Rectal smooth muscle tissue (tissue), 1 donor: ENCODE results near the gene LSAMP.

Source experiments
- H3K27ac ChIP-seq: one replicate; pipeline ENCODE4 v1.7.0; 2013; ENCODE audit warnings: low read depth, low read length, inconsistent platforms
- H3K27me3 ChIP-seq: one replicate; pipeline ENCODE4 v1.7.0; 2013; ENCODE audit warnings: low read length; ENCODE audit not compliant: control insufficient read depth, insufficient read depth
- H3K36me3 ChIP-seq: one replicate; pipeline ENCODE4 v1.7.0; 2013; ENCODE audit warnings: low read length; ENCODE audit not compliant: control insufficient read depth, insufficient read depth
- H3K4me1 ChIP-seq: one replicate; pipeline ENCODE4 v1.7.0; 2013; ENCODE audit warnings: low read length; ENCODE audit not compliant: control insufficient read depth, insufficient read depth
- H3K4me3 ChIP-seq: one replicate; pipeline ENCODE4 v1.7.0; 2013; ENCODE audit warnings: low read length
- H3K9ac ChIP-seq: one replicate; pipeline ENCODE4 v1.7.0; 2013; ENCODE audit warnings: low read length

Gene LSAMP

DNA sequence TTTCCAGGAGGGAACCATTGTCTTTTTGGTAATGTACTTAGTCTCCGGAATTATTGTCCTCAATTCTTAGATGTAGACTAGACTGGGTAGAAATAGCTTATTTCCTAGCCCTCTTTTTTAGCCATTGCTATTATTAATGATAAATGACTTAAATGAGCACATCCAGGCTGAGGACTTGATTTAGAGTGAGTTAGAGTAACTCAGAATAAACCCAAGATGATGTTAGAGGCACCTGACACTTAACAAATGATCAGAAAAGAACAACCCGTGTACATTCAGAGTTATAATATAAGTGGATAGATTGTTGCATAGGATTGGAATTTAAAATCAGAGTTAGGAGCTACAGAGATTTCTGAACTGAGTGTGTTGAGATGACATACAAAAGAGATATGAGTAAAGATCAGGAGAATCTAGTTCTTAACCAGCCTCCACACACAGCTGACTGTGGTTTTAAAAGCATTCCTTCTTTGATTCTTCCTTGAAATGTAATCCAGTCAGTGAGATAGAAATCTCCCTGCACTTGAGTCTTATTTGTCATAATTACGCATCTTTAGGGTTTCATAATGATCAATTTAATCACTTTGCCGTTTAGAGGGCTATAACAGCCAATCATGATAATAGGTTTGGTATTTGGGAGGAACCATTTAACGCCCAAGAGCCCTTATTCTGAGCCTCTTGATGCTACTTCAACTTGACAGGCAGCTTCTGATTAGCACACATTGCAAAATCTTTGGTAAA, 455.4 kb downstream of the LSAMP start:
- H3K36me3 ChIP-seq = no peaks in the 10 kb centered on the region
- no peak overlapping the region for H3K9ac ChIP-seq
- H3K27ac ChIP-seq = no peak overlapping the region
- H3K27me3 ChIP-seq = no peaks in the 10 kb centered on the region
- no peaks in the 10 kb centered on the region for H3K4me1 ChIP-seq
- H3K4me3 ChIP-seq = no peak overlapping the region

- H3K4me1 ChIP-seq = no peaks in the 10 kb centered on the region
- no peak overlapping the region for H3K9ac ChIP-seq
- H3K4me3 ChIP-seq = no peak overlapping the region
- H3K27me3 ChIP-seq = no peaks in the 10 kb centered on the region
- no peak overlapping the region for H3K27ac ChIP-seq
- no peaks in the 10 kb centered on the region for H3K36me3 ChIP-seq
Observed at GRCh38 chr3:115986555-115987207, 458.6 kb downstream of the LSAMP start.

GRCh38 chr3:115982629-115983028, 462.7 kb downstream of the LSAMP start:
- Histone ChIP-seq H3K36me3 (no peaks in the 10 kb centered on the region), H3K27ac (no peak overlapping the region), H3K4me3 (no peak overlapping the region), H3K4me1 (no peaks in the 10 kb centered on the region), H3K27me3 (no peaks in the 10 kb centered on the region), H3K9ac (no peak overlapping the region)

GRCh38 chr3:115982108-115982507, 463.2 kb downstream of the LSAMP start:
- no peaks in the 10 kb centered on the region for H3K4me1 ChIP-seq
- no peaks in the 10 kb centered on the region for H3K36me3 ChIP-seq

DNA sequence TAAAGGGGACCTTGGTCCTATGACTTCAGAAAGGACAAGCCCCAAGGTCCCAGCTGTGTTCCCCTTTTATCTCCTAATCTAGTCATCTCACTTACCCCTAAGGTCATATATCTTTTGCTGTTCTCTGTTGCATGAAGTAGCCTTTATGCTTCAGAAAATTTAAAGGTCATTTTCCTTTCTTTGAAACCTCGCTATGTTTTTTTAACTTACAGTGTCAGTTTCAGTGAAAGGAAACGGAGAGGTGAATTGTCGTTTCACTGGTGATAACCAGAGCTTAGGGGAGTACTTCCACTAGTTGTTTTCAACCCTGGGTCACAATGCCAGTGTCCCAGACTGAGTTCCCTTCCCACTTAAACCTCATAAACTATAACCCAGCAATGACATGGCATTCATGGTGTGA, 464.6 kb downstream of the LSAMP start:
- no peaks in the 10 kb centered on the region for H3K4me1 ChIP-seq
- no peak overlapping the region for H3K4me3 ChIP-seq
- H3K36me3 ChIP-seq = no peaks in the 10 kb centered on the region
- no peaks in the 10 kb centered on the region for H3K27me3 ChIP-seq
- H3K27ac ChIP-seq = no peak overlapping the region
- H3K9ac ChIP-seq = no peak overlapping the region

More at GRCh38 chr3:115982108-115982507, 463.2 kb downstream of the LSAMP start:
- H3K27ac ChIP-seq = no peak overlapping the region
- H3K4me3 ChIP-seq = no peak overlapping the region
- no peak overlapping the region for H3K9ac ChIP-seq
- no peaks in the 10 kb centered on the region for H3K27me3 ChIP-seq

DNA sequence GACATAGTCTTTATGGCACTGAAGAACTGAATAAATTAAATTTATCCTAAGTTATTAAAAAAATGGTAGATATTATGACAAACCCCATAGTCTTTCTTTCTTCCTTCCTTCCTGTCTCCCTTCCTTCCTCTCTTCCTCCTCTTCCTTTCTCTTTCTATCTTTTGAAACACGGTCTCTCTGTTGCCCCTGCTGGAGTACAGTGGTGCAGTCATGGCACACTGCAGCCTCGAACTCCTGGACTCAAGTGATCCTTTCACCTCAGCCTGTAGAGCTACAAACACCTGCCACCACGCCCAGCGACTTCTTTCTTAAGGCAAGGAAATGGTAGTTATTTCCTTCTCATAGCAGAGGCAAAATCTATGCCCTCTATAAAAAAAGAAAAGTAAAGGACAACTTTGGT, 467.4 kb downstream of the LSAMP start:
- Histone ChIP-seq H3K27me3 (no peaks in the 10 kb centered on the region), H3K36me3 (no peaks in the 10 kb centered on the region), H3K4me3 (no peak overlapping the region), H3K4me1 (no peaks in the 10 kb centered on the region), H3K27ac (no peak overlapping the region), H3K9ac (no peak overlapping the region)

- Histone ChIP-seq H3K9ac (no peak overlapping the region), H3K27me3 (no peaks in the 10 kb centered on the region), H3K27ac (no peak overlapping the region), H3K4me3 (no peak overlapping the region), H3K4me1 (no peaks in the 10 kb centered on the region), H3K36me3 (no peaks in the 10 kb centered on the region)
Observed at GRCh38 chr3:115975796-115976195, 469.5 kb downstream of the LSAMP start.

GRCh38 chr3:115975353-115975752, 469.9 kb downstream of the LSAMP start:
- Histone ChIP-seq H3K9ac (no peak overlapping the region), H3K36me3 (no peaks in the 10 kb centered on the region), H3K27ac (no peak overlapping the region), H3K4me1 (no peaks in the 10 kb centered on the region), H3K4me3 (no peak overlapping the region), H3K27me3 (no peaks in the 10 kb centered on the region)

DNA sequence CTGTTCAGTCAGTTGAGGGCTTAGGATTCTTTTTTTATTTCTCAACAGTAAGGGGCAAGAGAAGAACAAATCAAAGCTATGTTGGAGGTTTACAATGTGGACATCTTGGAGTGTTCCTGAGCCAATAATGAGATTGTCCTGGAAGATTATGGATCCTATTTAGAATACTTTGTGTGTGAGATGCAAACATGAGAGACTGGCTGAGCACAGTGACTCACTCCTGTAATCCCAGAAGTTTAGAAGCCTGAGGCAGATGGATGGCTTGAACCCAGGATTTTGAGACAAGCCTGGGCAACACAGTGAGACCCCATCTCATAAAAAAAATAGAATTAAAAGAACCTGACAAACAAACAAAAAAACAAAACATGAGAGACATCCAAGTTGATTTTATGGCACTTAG, 470.3 kb downstream of the LSAMP start:
- no peaks in the 10 kb centered on the region for H3K36me3 ChIP-seq
- H3K4me1 ChIP-seq = no peaks in the 10 kb centered on the region
- H3K9ac ChIP-seq = no peak overlapping the region
- no peak overlapping the region for H3K4me3 ChIP-seq
- no peaks in the 10 kb centered on the region for H3K27me3 ChIP-seq
- no peak overlapping the region for H3K27ac ChIP-seq

GRCh38 chr3:115968871-115969270, 476.4 kb downstream of the LSAMP start:
- Histone ChIP-seq H3K36me3 (no peaks in the 10 kb centered on the region), H3K9ac (no peak overlapping the region), H3K4me1 (no peaks in the 10 kb centered on the region), H3K27me3 (no peaks in the 10 kb centered on the region), H3K4me3 (no peak overlapping the region), H3K27ac (no peak overlapping the region)

DNA sequence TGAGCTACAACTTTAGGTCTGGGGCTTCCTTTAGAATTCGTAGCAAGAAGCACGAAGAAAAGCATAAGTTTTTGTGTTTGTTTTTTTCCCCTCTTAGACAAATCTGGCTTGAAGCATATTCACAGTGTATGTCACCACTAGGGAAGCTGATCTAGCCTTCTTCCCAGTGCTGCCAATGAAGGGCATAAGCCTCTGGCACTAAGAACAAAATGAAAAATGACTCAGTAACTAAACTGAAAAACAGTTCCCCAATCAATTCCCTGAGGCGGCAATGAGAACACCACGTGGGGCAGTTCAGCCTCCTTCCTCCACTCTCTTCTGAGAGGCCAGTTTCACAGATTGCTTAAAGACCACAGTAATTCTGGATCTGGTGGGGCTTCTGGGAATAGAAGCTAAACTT, 483.9 kb downstream of the LSAMP start:
- H3K4me1 ChIP-seq = no peaks in the 10 kb centered on the region
- H3K4me3 ChIP-seq = no peak overlapping the region

DNA sequence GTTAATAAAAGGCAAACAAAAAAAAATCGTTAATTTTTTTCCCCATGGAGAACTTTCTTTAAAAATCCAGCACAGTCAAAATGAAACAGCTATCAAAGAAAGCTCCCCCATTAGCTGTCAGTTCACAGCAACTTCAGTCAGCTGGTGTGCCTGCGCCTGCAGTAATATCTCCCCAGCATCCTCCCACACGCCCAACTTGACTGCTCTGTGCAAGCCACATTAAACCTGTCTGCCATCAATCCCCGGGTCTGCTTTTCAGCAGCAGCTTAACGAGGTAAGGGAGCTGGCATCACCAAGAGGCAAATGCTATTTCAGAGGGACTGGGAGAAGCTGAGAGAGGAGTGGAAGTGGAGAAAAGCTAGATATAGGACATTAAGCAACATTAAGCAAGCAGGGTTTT, 484.5 kb downstream of the LSAMP start:
- Histone ChIP-seq H3K27me3 (no peaks in the 10 kb centered on the region), H3K36me3 (no peaks in the 10 kb centered on the region), H3K27ac (no peak overlapping the region), H3K4me1 (no peaks in the 10 kb centered on the region), H3K9ac (no peak overlapping the region), H3K4me3 (no peak overlapping the region)

More for the DNA sequence above, 483.9 kb downstream of the LSAMP start:
- Histone ChIP-seq H3K9ac (no peak overlapping the region), H3K27me3 (no peaks in the 10 kb centered on the region), H3K36me3 (no peaks in the 10 kb centered on the region), H3K27ac (no peak overlapping the region)

DNA sequence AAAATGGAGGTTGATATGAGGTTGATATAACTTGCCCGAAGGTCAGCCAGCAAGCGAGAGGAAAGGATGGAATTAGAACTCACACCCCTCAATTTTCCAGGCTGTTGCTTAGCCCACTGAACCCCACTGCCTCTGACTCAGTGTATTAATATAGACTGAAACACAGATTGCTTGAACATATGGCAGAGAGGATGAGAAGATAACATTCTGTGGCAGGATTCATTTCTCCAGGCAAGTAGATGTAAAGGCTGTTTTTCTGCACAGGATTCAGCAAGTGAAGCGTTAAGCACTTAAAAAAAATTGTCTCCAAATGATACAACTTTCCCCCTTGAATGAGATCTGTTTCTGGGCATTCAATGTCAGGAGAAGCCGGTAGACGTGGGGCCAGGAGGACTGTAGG, 486.8 kb downstream of the LSAMP start:
- no peak overlapping the region for H3K27ac ChIP-seq
- no peak overlapping the region for H3K9ac ChIP-seq
- H3K27me3 ChIP-seq = no peaks in the 10 kb centered on the region
- H3K36me3 ChIP-seq = no peaks in the 10 kb centered on the region
- no peaks in the 10 kb centered on the region for H3K4me1 ChIP-seq
- H3K4me3 ChIP-seq = no peak overlapping the region
